ENCODE results near the gene COL17A1.

Gene COL17A1

DNA sequence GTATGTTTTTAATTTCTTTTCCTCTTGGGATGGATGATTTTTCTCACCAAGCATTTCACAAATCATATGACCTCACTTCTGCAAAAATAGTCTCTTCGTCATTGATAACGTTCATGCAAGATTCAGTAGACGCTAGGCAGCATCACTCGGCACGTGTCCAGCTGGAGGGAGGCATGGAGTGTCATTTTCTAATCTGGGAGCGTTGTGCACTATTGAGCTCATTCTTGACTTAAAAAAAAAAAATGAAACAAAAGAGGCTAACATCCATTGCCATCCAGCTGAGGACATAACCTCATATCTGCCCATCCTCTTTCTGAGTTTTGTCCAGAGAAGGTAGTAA lies 56.2 kb downstream of the COL17A1 start:
- no peak for DNase-seq

DNA sequence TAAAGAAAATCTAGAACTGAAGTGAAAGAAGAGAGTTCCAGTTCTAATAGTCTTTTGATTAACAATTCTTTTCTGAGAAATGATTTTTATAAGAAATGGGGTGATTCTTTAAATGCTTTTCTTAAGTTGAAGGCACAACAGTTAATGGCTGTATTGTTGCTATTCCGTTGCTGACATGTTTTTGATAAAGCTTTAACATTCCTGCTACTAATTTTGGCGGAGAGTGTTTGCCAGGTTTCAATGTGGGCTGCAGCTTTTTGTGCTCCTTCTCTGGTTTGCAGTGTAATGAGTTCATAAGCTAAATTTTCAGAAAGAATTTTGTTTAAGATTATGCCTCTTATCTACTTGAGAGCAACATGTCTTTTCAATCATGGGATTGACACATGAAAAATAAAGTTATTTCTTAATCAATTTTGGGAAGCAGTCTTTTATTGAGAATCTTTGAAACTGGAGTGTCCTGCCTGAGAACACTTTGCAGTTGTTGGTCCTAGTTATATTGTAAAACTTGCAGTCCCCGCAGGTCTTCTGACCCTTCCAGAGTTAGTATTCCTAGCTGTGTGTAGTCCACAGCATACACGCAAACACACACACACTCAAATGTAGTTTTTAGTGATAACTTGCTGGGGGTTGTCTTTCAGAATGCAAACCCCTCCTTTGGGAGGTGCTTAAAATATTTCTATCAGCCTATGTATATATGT lies 56.7 kb downstream of the COL17A1 start:
- DNase-seq, result no peak

DNA sequence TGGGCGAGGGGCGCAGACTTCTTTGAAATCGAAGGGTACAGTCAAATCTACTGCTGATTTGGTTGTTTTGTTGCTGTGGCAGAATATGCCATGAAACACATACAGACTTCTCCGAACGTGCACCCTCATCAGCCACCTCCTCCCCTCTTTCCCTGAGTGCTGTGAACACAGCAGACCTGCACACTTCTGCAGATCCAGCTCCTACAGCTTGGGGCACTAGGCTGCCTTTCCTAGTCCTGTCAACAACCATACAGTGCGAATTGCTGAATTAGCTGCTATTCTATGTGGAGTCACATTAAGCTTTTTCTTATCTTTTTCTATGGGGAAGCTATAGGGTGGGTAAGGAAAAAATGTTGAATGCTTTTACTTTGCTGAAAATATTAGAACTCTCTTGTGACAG lies 57.5 kb downstream of the COL17A1 start:
- no peak for DNase-seq

DNA sequence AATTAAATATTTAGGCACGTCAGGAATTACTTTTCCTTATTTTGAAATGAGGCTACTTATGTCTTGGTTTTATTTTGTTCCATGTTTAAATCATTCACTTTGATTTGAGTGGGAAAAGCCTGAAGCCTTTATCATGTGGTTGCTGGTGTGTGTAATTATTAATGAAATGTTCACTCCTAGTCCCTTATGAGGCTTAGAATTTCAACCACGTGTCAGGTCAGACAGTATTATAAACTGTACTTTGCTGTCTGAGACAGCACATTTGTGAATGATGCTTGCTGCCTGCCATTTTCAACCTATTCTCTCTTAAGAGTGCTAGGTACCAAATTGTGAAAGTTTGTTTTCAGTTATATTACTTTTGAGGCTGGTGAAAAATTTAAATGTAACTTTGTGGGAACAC lies 58.9 kb downstream of the COL17A1 start:
- DNase-seq, result no peak

DNA sequence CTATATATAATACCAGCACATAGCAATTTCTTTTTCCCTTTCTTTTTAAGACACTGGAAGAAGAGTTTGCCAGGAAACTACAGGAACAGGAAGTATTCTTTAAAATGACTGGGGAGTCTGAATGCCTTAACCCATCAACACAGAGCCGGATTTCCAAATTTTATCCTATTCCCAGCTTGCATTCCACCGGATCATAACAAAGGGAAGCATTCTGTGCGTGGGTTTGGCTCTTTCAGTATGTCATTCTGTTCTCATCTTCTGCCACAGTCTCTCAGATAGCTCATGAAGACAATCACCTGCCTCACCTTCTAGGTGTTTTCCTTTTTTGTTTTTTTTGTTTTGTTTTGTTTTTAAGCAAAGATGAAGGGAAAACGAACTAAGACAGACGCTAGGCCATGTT lies 60.2 kb downstream of the COL17A1 start:
- DNase-seq, result no peak

DNA sequence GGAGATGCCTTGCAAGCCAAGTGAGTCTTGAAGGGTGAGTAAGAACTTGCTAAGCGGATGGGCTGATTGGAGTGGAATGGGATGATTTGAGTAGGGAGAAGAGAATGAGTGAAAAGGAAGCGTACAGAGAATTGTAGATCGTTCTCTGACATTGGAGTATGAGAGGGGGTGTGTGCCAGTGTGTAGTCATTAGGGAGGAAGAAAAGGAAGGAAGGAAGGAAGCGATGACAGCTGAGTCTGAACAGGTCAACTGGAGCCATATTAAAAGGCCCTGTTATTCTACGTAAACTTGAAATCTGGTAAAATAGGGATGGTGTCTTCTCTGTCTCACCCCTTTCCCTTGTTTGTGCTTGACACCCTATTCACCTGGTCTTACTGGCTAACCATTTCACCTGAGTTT lies 63.7 kb downstream of the COL17A1 start:
- DNase-seq, result no peak

DNA sequence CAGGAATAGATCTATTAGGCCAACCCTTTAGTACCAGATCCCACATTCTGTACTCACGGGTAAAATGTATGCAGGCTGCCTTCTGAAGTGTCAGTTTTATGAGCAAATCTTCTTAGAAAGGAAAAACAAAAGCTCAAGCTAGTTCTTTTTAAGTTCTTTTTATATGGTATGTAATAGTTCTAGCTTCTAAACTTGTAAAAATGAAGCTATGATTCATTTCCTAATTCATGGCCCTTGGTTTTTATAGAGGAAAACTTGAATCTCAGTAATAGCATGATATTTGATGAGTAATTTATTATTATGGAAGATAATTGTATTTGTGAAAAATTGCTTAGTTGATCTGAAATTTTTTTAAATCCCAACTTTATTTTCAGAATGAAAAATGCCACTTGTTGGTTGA lies 64.4 kb downstream of the COL17A1 start:
- DNase-seq, result no peak

DNA sequence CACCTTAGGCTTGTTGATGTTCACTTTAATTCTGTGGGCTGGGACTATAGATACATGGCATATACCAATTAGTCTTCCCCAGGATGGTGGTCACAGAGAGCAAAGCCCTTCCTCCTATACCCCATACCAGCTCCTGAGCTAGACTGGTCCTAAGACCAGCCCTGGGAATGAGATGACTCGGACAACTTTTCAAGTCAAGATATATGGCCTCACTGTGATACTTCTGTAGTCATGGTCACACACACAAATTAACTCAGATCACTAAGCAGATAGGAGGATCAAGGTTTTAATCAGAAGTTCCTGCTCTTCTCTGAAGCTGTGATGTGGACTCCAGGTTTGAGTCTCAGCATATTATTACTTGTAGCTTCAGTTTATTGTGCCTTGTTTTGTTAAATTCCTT lies 65.7 kb downstream of the COL17A1 start:
- DNase-seq, result no peak

DNA sequence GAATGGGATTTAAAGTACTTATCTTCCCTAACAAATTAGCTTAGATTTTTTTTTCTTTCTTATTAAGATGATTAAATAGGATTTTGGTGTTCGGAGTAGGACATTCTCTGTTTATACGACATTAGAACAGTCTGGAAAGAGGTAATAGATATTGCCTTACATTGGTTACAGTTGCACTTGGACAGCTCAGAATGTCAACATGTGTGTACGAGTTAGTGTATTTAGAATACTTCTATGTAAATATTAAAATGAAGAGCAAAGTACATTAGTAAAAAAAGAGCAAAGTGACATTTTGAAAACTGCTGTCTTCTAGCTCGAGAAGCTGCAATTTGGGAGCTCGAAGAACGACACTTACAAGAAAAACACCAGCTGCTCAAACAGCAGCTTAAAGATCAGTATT lies 67.2 kb downstream of the COL17A1 start:
- no peak for DNase-seq

DNA sequence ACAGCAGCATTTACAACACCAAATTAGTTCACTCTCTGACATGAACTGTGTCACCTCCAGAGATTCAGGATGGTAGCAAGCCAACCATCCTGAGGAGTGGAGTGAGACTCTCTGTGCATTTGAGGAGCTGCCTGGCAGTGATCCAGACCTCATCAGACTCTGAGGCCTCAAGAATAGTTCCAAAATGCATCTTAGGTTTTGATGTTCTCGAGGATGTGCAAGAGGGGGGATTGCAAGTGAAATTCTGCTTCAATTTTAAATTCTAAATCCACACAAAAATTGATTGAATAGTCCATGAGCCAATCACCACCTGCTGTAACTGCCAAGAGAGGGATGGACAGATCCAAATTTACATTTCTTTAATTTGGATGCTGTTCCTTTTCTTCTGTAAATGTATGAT lies 69.0 kb downstream of the COL17A1 start:
- no peak for DNase-seq

DNA sequence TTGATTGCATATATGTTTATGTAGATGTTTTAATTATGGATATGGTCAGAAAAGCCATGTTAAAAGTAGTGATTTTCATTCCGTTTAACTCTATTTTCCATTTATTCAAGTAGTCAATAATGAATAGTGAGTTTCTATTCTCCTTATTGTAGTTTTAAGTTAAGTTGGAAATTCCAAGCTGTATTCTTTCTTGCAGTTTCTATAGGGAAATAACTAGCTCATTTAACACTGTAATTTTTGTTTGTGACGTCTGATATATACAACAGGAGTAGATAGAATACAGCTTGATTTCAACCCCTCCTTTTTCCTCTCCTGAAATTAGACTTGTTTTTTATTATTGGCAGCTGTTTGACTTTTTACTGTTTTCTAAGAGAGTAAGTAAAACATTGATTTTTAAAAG lies 71.5 kb downstream of the COL17A1 start:
- no peak for DNase-seq

DNA sequence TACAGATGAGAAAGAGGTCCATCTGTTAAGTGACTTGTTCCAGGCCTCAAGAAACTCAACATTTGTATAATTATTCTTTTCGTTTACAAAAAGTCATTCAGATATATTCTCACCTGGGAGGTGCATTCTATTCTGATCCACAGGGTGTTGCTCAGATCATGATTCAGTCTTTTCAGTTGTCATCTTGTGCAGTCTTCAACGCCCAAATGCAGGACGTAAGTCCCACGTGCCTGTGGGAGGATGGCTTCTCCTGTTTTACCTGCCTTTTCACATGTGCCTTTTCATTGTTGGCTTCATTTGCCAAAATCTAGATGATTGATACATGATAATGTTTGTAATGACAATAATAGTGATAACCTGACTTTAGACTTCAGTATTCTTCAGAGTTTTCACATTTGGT lies 72.2 kb downstream of the COL17A1 start:
- no peak for DNase-seq

DNA sequence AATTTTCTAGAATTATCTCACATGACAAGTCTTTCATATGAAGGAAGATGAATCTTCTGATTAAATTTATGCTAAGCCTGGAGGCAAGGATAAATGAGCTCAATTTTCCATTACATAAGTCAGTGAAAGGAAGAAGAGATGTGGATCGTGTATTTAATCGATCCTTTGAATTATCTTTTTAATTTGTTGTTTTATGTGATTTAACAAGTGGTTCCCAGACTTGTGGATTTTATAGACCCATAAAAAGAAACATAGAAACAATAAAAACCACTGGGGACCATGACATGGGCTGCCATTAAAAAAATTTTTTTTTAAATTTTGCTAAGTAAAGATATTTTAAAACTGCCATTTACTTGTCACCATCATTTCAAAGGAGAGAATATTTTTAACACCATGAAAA lies 73.8 kb downstream of the COL17A1 start:
- DNase-seq, result no peak

DNA sequence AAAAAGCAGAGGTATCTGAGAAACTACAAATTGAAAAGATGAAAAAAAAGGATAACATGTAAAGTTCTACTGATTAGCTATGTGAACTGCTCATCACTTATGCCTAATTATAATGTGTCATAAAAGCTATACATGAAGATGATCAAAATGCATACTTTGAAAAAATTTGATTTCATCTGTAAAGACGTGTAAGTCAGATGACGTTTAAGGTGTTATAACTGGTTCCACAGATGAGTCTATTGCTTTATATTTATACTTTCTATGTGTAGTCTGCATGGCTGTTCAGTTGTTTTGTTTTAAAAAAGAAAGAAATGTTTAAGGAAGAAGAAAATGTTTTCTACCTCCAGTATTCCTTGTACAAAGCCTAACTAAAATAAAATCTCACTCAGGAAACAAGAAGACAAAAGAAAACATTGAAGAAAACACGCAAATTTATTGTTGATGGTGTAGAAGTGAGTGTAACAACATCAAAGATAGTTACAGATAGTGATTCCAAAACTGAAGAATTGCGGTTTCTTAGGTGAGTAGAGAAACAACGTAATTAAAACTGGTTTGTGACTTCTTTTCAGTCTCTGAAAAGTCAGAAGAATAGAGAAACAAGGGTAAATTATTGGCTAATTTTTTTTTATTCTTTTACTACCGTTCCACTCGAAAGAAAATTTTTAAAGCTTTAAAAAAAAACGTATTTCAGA lies 80.4 kb downstream of the COL17A1 start:
- no peak for DNase-seq

DNA sequence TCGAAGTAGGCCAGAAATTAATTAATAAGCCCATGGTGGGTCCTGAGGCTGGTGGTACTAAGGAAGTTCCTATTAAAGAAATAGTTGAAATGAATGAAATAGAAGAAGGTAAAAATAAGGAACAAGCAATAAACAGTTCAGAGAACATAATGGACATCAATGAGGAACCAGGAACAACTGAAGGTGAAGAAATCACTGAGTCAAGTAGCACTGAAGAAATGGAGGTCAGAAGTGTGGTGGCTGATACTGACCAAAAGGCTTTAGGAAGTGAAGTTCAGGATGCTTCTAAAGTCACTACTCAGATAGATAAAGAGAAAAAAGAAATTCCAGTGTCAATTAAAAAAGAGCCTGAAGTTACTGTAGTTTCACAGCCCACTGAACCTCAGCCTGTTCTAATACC lies 82.8 kb downstream of the COL17A1 start:
- no peak for DNase-seq

DNA sequence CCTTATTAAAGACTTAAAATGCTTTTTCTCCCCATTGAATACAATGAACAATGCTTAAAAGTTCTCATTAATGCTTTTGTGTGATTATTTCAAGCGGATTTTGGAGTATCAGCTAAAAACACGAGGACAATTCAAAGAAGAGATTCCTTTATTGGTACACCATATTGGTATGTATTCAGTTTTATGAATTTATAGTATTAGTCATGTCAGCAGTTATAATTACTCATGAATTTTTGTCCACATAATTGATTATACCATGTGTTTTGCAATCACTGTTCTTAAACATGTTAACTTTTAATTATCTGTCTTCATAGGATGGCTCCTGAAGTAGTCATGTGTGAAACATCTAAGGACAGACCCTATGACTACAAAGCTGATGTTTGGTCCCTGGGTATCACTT lies 86.9 kb downstream of the COL17A1 start:
- no peak for DNase-seq

DNA sequence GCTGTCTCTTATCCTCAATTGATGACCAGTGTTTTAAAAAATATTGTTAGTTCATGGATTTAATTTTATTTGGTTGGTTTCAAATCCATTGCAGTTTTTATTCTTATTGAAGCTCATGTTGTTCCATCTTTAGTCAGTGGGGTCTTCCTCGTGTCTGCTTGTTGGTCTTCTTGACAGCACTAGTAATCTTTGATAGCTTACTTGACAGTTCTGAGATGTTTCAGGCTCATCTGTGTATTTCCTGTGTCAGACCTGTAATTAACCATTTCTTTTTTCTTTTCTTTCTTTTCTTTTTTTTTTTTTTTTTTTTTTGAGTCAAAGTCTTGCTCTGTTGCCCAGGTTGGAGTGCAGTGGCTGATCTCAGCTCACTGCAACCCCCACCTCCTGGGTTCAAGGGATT lies 90.5 kb downstream of the COL17A1 start:
- DNase-seq, result no peak

DNA sequence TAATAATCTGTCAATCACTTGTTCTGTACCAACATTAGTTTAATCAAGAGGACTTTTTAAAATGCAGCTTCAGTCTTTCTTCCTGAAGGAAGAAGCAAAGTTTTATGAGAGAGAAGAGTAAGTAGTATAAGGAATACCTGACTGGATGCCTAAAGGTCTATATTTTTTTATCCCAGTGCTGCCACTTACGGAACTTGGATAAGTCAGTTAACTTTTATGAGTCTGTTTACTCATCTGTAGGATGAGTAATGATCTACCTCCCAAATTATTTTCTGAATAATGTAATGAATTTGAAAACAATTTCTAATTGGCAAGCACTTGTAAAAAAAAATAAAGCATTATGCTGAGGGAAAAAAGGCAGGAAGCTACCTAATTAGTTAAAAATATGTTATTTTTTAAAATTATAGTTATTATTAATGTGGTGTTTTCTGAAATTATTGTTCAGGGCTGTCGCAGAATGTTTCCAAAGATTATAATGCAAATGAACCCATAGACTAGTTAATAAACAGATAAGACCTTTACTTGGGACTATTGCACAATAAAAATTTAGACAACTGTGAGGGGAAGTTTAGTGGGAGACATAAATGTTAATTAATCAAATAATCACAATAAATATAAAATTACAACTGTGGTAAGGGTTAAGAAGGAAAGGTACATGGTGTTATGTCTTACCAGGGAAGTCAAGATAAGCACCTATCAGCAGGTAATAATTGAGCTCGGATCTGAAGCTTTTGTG lies 94.1 kb downstream of the COL17A1 start:
- DNase-seq, result no peak

DNA sequence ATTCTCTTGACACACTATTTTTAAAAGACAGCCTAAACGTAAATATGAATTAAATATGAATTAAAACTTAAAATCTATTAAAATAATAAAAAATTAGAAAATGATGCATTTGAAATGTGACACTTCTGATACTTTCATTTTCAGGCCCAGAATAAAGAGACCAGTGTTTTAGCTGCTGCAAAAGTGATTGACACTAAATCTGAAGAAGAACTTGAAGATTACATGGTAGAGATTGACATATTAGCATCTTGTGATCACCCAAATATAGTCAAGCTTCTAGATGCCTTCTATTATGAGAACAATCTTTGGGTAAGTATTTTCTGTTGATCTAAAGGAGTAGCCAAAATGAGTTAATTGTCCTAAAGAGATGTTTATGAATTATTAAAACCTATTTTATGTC lies 95.1 kb downstream of the COL17A1 start:
- DNase-seq, result no peak

DNA sequence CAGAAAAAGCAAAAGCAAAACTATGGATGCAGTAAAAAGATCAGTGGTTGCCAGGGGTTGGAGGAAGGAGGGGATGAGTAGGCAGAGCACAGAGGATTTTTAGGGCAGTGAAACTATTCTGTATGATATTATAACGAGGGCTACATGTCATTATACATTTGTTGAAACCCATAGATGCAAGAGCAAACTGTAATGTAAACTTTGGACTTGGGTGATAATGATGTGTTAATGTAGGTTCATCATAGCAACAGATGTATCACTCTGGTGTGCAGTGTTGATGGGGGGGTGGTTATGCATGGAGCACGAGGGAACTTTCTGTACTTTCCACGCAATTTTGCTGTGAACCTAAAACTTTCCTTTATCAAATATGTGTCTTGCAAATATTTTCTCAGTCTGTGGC lies 95.6 kb downstream of the COL17A1 start:
- DNase-seq, result no peak

DNA sequence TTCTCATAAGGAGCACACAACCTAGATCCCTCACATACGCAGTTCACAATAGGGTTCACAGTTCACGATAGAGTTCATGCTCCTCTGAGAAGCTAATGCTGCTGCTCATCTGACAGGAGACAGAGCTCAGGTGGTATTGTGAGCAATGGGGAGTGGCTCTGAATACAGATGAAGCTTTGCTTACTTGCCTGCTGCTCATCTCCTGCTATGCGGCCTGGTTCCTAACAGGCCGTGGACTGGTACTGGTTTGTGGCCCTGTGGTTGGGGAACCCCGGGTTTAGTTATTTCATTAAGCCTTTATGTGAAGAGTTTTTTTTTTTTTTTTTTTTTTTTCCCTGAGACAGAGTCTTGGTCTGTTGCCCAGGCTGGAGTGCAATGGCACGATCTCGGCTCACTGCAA lies 99.3 kb downstream of the COL17A1 start:
- DNase-seq, result no peak

DNA sequence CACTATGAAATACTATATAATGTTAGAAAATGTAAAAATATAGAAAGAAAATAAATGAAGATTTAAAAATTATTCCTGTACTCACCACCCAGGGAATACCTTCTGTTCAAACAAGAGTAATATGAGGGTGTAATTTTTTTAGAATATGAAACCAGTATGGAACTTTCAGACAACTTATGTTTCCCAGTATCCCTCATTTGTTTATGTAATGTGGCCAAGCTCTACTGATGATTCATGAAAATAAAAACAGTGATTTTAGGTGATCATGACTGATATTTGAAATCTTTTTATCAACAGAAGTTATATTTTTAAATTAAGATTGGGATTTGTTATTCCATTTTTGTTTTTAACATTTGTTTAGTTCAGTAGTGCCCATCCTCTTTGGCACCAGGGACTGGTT lies 100.0 kb downstream of the COL17A1 start:
- no peak for DNase-seq

DNA sequence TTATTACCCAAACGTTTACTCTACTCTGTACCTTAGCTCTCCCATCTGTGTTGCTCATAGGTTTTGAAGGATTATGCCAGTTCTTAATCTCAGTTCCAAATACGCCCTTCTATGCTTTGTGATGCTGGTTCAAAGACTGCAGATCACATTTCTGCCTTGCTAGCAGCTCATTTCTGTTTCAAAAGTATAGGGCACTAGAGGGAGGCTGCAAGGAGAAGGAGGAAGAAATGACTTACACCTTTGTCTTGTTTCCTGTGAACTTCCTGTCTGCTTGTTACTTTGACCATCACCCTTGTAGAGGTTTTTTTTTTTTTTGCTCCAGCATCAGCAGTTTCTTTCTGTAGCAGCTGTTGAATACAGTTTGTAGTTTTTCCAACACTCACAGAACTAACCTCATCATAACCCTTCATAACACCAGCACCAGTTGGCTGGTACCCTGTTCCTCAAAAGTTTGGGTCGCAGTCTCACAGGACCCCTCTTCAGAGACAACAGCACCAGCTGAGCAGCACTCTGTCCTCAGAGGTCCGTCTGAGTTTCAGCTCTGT lies 102.2 kb downstream of the COL17A1 start:
- peak; percentile 4 for DNase-seq

DNA sequence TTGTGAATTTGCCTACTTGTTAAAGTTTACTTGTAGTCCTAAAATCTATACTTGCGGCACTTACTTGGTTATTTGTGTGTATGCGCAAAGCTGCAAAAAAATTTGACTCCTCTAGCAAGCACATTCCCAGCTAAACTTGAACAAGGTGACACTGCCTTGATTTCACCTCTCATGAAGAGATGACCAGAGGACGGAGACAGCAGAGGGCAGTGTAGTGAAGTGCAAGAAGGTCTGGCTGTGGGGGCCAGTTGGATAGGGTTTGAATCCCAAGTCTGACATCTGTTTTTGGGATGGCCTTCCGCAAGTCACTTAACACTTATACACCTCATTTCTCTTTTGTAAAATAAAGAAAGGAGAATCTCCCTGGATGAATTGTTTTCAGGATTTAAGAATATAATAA lies 103.0 kb downstream of the COL17A1 start:
- DNase-seq, result no peak
